H1 (cell line): Measurements from ENCODE around the gene GPRIN3. TPM values are rescaled to one million over a fixed set of nuclear protein-coding genes. Genes with fewer than 3 reads are reported as not detected.

Source experiments
- EZH2 ChIP-seq: fragments of 200-600 bp; sonication (generic); IDR thresholded peaks from 2 replicates; pipeline ENCODE4 v1.7.1; 2012; ENCODE audit warnings: low read depth, mild to moderate bottlenecking, moderate library complexity, low read length, inconsistent platforms; ENCODE audit not compliant: severe bottlenecking
- polyA plus RNA-seq, 7 experiments: library from polyadenylated mRNA; depleted of rRNA in 3 of 7; stranded (reverse) in 5 of 7; unstranded in 2 of 7; fragments of >200 nt in 5 of 7; fragments of 200-250 nt in 2 of 7; gene quantifications; 1 replicate in 5 of 7; 2 replicates in 1 of 7; 4 replicates in 1 of 7; pipeline versions ENCODE4 v1.2.1 to v1.2.3, GENCODE V29; 2011 to 2013; ENCODE audit warnings: missing spikeins in 2 of 7, mixed read lengths in 2 of 7
- total RNA-seq: library from RNA; stranded (reverse); fragmentation: NEBNext Ultra II Directional; extraction: Animal tissue kit (Norgen Biotek cat#: 25700); gene quantifications from 2 replicates; pipeline ENCODE4 v1.2.1, GENCODE V29; 2021
- TF ChIP-seq, protein P1 (sequence below): fragments of 300-600 bp; sonication (generic); IDR thresholded peaks from 2 replicates; pipeline ENCODE4 v1.7.1; 2012; ENCODE audit warnings: low read length, moderate library complexity, mild to moderate bottlenecking, inconsistent platforms; ENCODE audit not compliant: insufficient replicate concordance

Gene GPRIN3
- total and polyA plus RNA-seq, 2 of the 8 experiments (the other 6 are each of a cell fraction or from before 2014, with no cell fraction given): 0.17 to 1.4 TPM

DNA sequence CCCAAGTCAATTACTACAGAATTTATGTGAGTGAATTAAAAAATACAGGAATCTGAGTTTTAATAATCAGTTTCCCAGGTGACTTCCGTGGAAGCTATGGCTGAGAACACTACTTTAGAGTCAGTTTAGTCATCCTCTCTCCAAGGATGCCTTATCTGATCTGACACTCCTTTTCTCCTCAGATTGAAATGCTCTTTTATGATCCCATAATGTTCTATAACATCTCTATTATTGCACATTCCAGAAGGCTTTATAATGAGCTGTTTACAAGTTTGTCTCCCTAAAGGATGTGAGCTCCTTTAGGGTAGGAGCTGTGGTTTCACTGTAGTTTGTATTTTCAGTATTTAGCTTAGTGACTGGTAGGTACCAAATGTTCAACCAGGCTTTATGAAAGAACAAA is 90.0 kb downstream of the GPRIN3 start (continued):
- TF ChIP-seq, protein P1, sequence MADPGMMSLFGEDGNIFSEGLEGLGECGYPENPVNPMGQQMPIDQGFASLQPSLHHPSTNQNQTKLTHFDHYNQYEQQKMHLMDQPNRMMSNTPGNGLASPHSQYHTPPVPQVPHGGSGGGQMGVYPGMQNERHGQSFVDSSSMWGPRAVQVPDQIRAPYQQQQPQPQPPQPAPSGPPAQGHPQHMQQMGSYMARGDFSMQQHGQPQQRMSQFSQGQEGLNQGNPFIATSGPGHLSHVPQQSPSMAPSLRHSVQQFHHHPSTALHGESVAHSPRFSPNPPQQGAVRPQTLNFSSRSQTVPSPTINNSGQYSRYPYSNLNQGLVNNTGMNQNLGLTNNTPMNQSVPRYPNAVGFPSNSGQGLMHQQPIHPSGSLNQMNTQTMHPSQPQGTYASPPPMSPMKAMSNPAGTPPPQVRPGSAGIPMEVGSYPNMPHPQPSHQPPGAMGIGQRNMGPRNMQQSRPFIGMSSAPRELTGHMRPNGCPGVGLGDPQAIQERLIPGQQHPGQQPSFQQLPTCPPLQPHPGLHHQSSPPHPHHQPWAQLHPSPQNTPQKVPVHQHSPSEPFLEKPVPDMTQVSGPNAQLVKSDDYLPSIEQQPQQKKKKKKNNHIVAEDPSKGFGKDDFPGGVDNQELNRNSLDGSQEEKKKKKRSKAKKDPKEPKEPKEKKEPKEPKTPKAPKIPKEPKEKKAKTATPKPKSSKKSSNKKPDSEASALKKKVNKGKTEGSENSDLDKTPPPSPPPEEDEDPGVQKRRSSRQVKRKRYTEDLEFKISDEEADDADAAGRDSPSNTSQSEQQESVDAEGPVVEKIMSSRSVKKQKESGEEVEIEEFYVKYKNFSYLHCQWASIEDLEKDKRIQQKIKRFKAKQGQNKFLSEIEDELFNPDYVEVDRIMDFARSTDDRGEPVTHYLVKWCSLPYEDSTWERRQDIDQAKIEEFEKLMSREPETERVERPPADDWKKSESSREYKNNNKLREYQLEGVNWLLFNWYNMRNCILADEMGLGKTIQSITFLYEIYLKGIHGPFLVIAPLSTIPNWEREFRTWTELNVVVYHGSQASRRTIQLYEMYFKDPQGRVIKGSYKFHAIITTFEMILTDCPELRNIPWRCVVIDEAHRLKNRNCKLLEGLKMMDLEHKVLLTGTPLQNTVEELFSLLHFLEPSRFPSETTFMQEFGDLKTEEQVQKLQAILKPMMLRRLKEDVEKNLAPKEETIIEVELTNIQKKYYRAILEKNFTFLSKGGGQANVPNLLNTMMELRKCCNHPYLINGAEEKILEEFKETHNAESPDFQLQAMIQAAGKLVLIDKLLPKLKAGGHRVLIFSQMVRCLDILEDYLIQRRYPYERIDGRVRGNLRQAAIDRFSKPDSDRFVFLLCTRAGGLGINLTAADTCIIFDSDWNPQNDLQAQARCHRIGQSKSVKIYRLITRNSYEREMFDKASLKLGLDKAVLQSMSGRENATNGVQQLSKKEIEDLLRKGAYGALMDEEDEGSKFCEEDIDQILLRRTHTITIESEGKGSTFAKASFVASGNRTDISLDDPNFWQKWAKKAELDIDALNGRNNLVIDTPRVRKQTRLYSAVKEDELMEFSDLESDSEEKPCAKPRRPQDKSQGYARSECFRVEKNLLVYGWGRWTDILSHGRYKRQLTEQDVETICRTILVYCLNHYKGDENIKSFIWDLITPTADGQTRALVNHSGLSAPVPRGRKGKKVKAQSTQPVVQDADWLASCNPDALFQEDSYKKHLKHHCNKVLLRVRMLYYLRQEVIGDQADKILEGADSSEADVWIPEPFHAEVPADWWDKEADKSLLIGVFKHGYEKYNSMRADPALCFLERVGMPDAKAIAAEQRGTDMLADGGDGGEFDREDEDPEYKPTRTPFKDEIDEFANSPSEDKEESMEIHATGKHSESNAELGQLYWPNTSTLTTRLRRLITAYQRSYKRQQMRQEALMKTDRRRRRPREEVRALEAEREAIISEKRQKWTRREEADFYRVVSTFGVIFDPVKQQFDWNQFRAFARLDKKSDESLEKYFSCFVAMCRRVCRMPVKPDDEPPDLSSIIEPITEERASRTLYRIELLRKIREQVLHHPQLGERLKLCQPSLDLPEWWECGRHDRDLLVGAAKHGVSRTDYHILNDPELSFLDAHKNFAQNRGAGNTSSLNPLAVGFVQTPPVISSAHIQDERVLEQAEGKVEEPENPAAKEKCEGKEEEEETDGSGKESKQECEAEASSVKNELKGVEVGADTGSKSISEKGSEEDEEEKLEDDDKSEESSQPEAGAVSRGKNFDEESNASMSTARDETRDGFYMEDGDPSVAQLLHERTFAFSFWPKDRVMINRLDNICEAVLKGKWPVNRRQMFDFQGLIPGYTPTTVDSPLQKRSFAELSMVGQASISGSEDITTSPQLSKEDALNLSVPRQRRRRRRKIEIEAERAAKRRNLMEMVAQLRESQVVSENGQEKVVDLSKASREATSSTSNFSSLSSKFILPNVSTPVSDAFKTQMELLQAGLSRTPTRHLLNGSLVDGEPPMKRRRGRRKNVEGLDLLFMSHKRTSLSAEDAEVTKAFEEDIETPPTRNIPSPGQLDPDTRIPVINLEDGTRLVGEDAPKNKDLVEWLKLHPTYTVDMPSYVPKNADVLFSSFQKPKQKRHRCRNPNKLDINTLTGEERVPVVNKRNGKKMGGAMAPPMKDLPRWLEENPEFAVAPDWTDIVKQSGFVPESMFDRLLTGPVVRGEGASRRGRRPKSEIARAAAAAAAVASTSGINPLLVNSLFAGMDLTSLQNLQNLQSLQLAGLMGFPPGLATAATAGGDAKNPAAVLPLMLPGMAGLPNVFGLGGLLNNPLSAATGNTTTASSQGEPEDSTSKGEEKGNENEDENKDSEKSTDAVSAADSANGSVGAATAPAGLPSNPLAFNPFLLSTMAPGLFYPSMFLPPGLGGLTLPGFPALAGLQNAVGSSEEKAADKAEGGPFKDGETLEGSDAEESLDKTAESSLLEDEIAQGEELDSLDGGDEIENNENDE: no peak
- no peak for TF ChIP-seq EZH2
